HCT116 (cell line): ENCODE measurements around the gene ACACA. TPM values are rescaled to one million over a fixed set of nuclear protein-coding genes. Genes with fewer than 3 reads are reported as not detected.

Experiments used
- ATAC-seq: fragments of 200-7000 bp; cut with Tn5 transposase; 2 replicates; pipeline ENCODE4 v1.9.1; 2020; ENCODE audit warnings: mild to moderate bottlenecking, moderate library complexity
- BruUV-seq: library from RNA; stranded (reverse); fragments of 400-500 nt; replicated peaks from 2 replicates; lab custom pipeline; 2021; lab: Mats Ljungman, UMichigan
- CTCF ChIA-PET: fragments of 300-600 bp; sonication (Branson Sonifier 250); formaldehyde crosslinking; loops from one replicate; lab custom pipeline; 2021; ENCODE audit warnings: antibody characterized with exemption; lab: Charles Lee
- POLR2A ChIA-PET: fragments of 300-600, 350-600 bp; sonication (Branson Sonifier 250); formaldehyde crosslinking; loops from one replicate; lab custom pipeline; 2021; ENCODE audit warnings: antibody characterized with exemption; lab: Charles Lee
- RAD21 ChIA-PET, 2 experiments: fragments of 300-600 bp; sonication (Branson Sonifier 250); formaldehyde crosslinking; loops; one replicate each; lab custom pipeline; 2023; ENCODE audit warnings: low total read pairs in 2 of 2; ENCODE audit not compliant: uncharacterized antibody in 2 of 2, unreplicated experiment in 2 of 2, low non-redundant PET in 1 of 2; lab: Charles Lee
- DNase-seq: peaks from one replicate; pipeline ENCODE4 v3.0.0-alpha.2; 2010; ENCODE audit warnings: low read depth, low spot score
- H2AFZ ChIP-seq: fragments of 200-600 bp; shearing (Covaris generic), sonication (generic); 2 replicates; pipeline ENCODE4 v1.6.1; 2017; ENCODE audit warnings: low read depth, mixed run types, mixed read lengths, antibody characterized with exemption, low read length; ENCODE audit not compliant: poor library complexity, severe bottlenecking
- H3K27ac ChIP-seq: 2 replicates; pipeline ENCODE4 v1.5.1; 2012; ENCODE audit warnings: low read depth, low read length
- H3K27me3 ChIP-seq: fragments of 200-600 bp; sonication (generic); 2 replicates; pipeline ENCODE4 v1.6.1; 2016; ENCODE audit warnings: mixed run types, low read length, mixed read lengths; ENCODE audit not compliant: insufficient read depth
- H3K36me3 ChIP-seq, 2 experiments: fragments of 200-500 bp in 1 of 2; fragments of 200-600 bp in 1 of 2; sonication (Bioruptor generic) in 1 of 2; sonication (generic) in 1 of 2; 2 replicates each; pipeline versions ENCODE4 v1.5.1 to v1.6.1; 2014 to 2016; ENCODE audit warnings: low read length in 2 of 2, inconsistent platforms in 1 of 2, mixed read lengths in 1 of 2, mixed run types in 1 of 2; ENCODE audit not compliant: insufficient read depth in 2 of 2, control insufficient read depth in 1 of 2
- H3K4me1 ChIP-seq, 2 experiments: fragments of 200-600 bp in 1 of 2; sonication (generic) in 1 of 2; 2 replicates each; pipeline versions ENCODE4 v1.5.1 to v1.6.1; 2012 to 2017; ENCODE audit warnings: low read length in 2 of 2, inconsistent platforms in 1 of 2, mild to moderate bottlenecking in 1 of 2, mixed read lengths in 1 of 2, mixed run types in 1 of 2, moderate library complexity in 1 of 2; ENCODE audit not compliant: insufficient read depth in 2 of 2, control insufficient read depth in 1 of 2
- H3K4me2 ChIP-seq: fragments of 200-600 bp; sonication (generic); 2 replicates; pipeline ENCODE4 v1.6.1; 2017; ENCODE audit warnings: mixed run types, low read length, mixed read lengths
- H3K4me3 ChIP-seq, 2 experiments: fragments of 200-600 bp in 1 of 2; sonication (generic) in 1 of 2; replicated peaks in 1 of 2; 2 replicates each; pipeline ENCODE4 v1.5.1; 2011 to 2016; ENCODE audit warnings: low read length in 2 of 2, control low read depth in 1 of 2, low read depth in 1 of 2, mild to moderate bottlenecking in 1 of 2, mixed read lengths in 1 of 2, mixed run types in 1 of 2
- H3K79me2 ChIP-seq: fragments of 200-600 bp; sonication (generic); 2 replicates; pipeline ENCODE4 v1.6.1; 2017; ENCODE audit warnings: mild to moderate bottlenecking, mixed run types, low read length, moderate library complexity, mixed read lengths; ENCODE audit not compliant: insufficient read depth
- H3K9ac ChIP-seq: fragments of 200-600 bp; sonication (generic); 2 replicates; pipeline ENCODE4 v1.6.1; 2016; ENCODE audit warnings: low read length, mixed read lengths
- H3K9me2 ChIP-seq: fragments of 200-600 bp; sonication (generic), shearing (Covaris generic); 2 replicates; pipeline ENCODE4 v1.6.1; 2017; ENCODE audit warnings: mixed run types, mild to moderate bottlenecking, moderate library complexity; ENCODE audit not compliant: insufficient read depth
- H3K9me3 ChIP-seq, 2 experiments: fragments of 200-500 bp in 1 of 2; fragments of 200-600 bp in 1 of 2; sonication (Bioruptor generic) in 1 of 2; sonication (generic) in 1 of 2; 2 replicates each; pipeline ENCODE4 v1.6.1; 2014 to 2017; ENCODE audit warnings: low read length in 2 of 2, mixed read lengths in 2 of 2, inconsistent platforms in 1 of 2, low read depth in 1 of 2, mild to moderate bottlenecking in 1 of 2, mixed run types in 1 of 2, moderate library complexity in 1 of 2; ENCODE audit not compliant: control insufficient read depth in 1 of 2, insufficient read depth in 1 of 2
- H4K20me1 ChIP-seq: fragments of 200-600 bp; sonication (generic), shearing (Covaris generic); 2 replicates; pipeline ENCODE4 v1.6.1; 2017; ENCODE audit warnings: mixed run types, mild to moderate bottlenecking, moderate library complexity; ENCODE audit not compliant: insufficient read depth
- ATF3 ChIP-seq: IDR thresholded peaks from 2 replicates; pipeline ENCODE4 v1.6.1; 2012
- CBX3 ChIP-seq: IDR thresholded peaks from 2 replicates; pipeline ENCODE4 v1.6.1; 2012; ENCODE audit warnings: low read depth
- CEBPB ChIP-seq: IDR thresholded peaks from 2 replicates; pipeline ENCODE4 v1.6.1; 2012; ENCODE audit warnings: low read depth
- CTCF ChIP-seq, 3 experiments: fragments of 200-600 bp in 1 of 3; sonication (generic) in 1 of 3; IDR thresholded peaks in 2 of 3; conservative IDR thresholded peaks in 1 of 3; 2 replicates each; pipeline ENCODE4 v1.5.1; 2012 to 2017; ENCODE audit warnings: low read depth in 2 of 3, low read length in 2 of 3, antibody characterized with exemption in 1 of 3, borderline replicate concordance in 1 of 3, control low read depth in 1 of 3, mild to moderate bottlenecking in 1 of 3, mixed read lengths in 1 of 3, mixed run types in 1 of 3, moderate library complexity in 1 of 3; ENCODE audit not compliant: insufficient read depth in 1 of 3
- EGR1 ChIP-seq: IDR thresholded peaks from 2 replicates; pipeline ENCODE4 v1.6.1; 2012; ENCODE audit warnings: low read depth
- ELF1 ChIP-seq: IDR thresholded peaks from 2 replicates; pipeline ENCODE4 v1.6.1; 2012; ENCODE audit warnings: low read depth, borderline replicate concordance
- EZH2 ChIP-seq: fragments of 200-600 bp; sonication (generic); IDR thresholded peaks from 2 replicates; pipeline ENCODE4 v1.6.1; 2017; ENCODE audit warnings: antibody characterized with exemption, mixed run types
- EZH2phosphoT487 ChIP-seq: fragments of 200-600 bp; IDR thresholded peaks from 2 replicates; pipeline ENCODE4 v1.6.1; 2018; ENCODE audit warnings: antibody characterized with exemption, borderline replicate concordance
- FOSL1 ChIP-seq: IDR thresholded peaks from 2 replicates; pipeline ENCODE4 v1.6.1; 2012; ENCODE audit warnings: low read depth
- JUND ChIP-seq: IDR thresholded peaks from 2 replicates; pipeline ENCODE4 v1.6.1; 2012
- MAX ChIP-seq: IDR thresholded peaks from 2 replicates; pipeline ENCODE4 v1.6.1; 2012
- POLR2AphosphoS5 ChIP-seq: IDR thresholded peaks from 2 replicates; pipeline ENCODE4 v1.6.1; 2011; ENCODE audit warnings: mild to moderate bottlenecking, low read depth, low read length, moderate library complexity
- REST ChIP-seq: IDR thresholded peaks from 2 replicates; pipeline ENCODE4 v1.6.1; 2012; ENCODE audit warnings: low read depth
- SP1 ChIP-seq: IDR thresholded peaks from 2 replicates; pipeline ENCODE4 v1.6.1; 2012; ENCODE audit warnings: low read depth
- SRF ChIP-seq: IDR thresholded peaks from 2 replicates; pipeline ENCODE4 v1.6.1; 2012; ENCODE audit warnings: low read depth
- TCF7L2 ChIP-seq: IDR thresholded peaks from 2 replicates; pipeline ENCODE4 v1.7.0; 2011; ENCODE audit warnings: borderline replicate concordance, inconsistent platforms; ENCODE audit not compliant: insufficient read depth, insufficient read length; ENCODE audit errors: extremely low read depth
- YY1 ChIP-seq: IDR thresholded peaks from 2 replicates; pipeline ENCODE4 v1.6.1; 2011; ENCODE audit warnings: low read length, low read depth, moderate library complexity, mild to moderate bottlenecking; ENCODE audit not compliant: insufficient replicate concordance; ENCODE audit errors: extremely low read depth
- ZBTB33 ChIP-seq: IDR thresholded peaks from 2 replicates; pipeline ENCODE4 v1.6.1; 2011; ENCODE audit warnings: mild to moderate bottlenecking, low read length, moderate library complexity; ENCODE audit not compliant: insufficient replicate concordance; ENCODE audit errors: extremely low read depth
- ZFX ChIP-seq: fragments of 450-650 bp; IDR thresholded peaks from 2 replicates; pipeline ENCODE4 v1.6.1; 2017
- ZNF274 ChIP-seq: fragments of 200-500 bp; sonication (Bioruptor generic); IDR thresholded peaks from 2 replicates; pipeline ENCODE4 v1.6.1; 2014; ENCODE audit warnings: mild to moderate bottlenecking, low read depth, low read length, inconsistent platforms
- intact Hi-C: fragments of 100-400 bp; cut with micrococcal nuclease; formaldehyde crosslinking; loops from 2 replicates; pipeline ENCODE4 v1.10.0; 2022
- total RNA-seq: library from RNA; stranded (reverse); gene quantifications from one replicate; pipeline ENCODE4 v1.2.1, GENCODE V29; 2021; ENCODE audit not compliant: unreplicated experiment

ACACA gene
- total RNA-seq, 1 experiment from 2014 or later, result 161 TPM

GRCh38 chr17:37088459-37088858 is 318.2 kb downstream of the ACACA start:
- H2AFZ ChIP-seq, result no peak overlapping the region
- H3K27me3 ChIP-seq, result no peaks in the 10 kb centered on the region
- TF ChIP-seq JUND, result no peak
- no peak for TF ChIP-seq FOSL1
- TF ChIP-seq ZBTB33, result no peak
- TF ChIP-seq EZH2, result no peak
- no peak for TF ChIP-seq SP1
- no peak for TF ChIP-seq CTCF (IDR thresholded peaks at IDR 0.05 in 2 of 3, conservative IDR thresholded peaks at IDR 0.05 in 1 of 3; ENCODE audit: borderline replicate concordance in 1 of 3, insufficient read depth in 1 of 3, low read depth in 2 of 3, low read length in 2 of 3)
- no peak for TF ChIP-seq ATF3
- TF ChIP-seq CEBPB, result no peak
- TF ChIP-seq ZFX, result no peak
- no peak for TF ChIP-seq ELF1
- no peak for TF ChIP-seq SRF
- TF ChIP-seq YY1, result no peak
- TF ChIP-seq MAX, result no peak
- no peak for TF ChIP-seq REST
- TF ChIP-seq EGR1, result no peak
- TF ChIP-seq TCF7L2, result no peak
- no peak for TF ChIP-seq POLR2AphosphoS5
- TF ChIP-seq EZH2phosphoT487, result no peak
- no peak for TF ChIP-seq CBX3
- TF ChIP-seq ZNF274, result no peak
- H3K4me3 ChIP-seq, result no peak overlapping the region
- no peak for ATAC-seq
- no peak for DNase-seq
- ChIA-PET POLR2A (interaction anchor here (0.7 kb wide), 1 partner anchor 122 kb away, joined by 4 read pairs; no protein-coding TSS in a partner anchor), CTCF (no interaction called here), RAD21 (no interaction called here)
- no peaks in the 10 kb centered on the region for H3K9me2 ChIP-seq
- intact Hi-C loops, result no loop called here
- no peaks in the 10 kb centered on the region for H3K9me3 ChIP-seq
- no peak overlapping the region for H3K9ac ChIP-seq
- no peak overlapping the region for H3K27ac ChIP-seq
- H3K79me2 ChIP-seq, result no peaks in the 10 kb centered on the region
- peaks cover 21 to 36% of the 10 kb centered on the region in 2 experiments; a peak in 3 of 4 replicates for H3K36me3 ChIP-seq
- no TSS peak for BruUV-seq
- no peaks in the 10 kb centered on the region for H3K4me1 ChIP-seq
- H3K4me2 ChIP-seq, result no peak overlapping the region
- H4K20me1 ChIP-seq, result no peaks in the 10 kb centered on the region
